Measurements from ENCODE around the gene ASB8. TPM values are rescaled to one million over a fixed set of nuclear protein-coding genes. Genes with fewer than 3 reads are reported as not detected.
A peak's percentile ranks its signal among the peaks of the same experiment; 100 is the strongest.

ASB8 gene
- polyA plus RNA-seq (2011; rRNA removed) (30.1 and 34.2 TPM in 2 replicates), polyA minus RNA-seq (2011; rRNA and poly(A)+ RNA removed) (28.0 and 35.0 TPM in 2 replicates)

GRCh38 chr12:48157018-48157888 lies at the start of gene ASB8:
TSS of gene ASB8 (minus strand) at chr12:48157515. CDS start at chr12:48153496, 4,019 bp downstream.
- ChIA-PET POLR2A (interaction anchor here (0.6 to 1.9 kb wide), 5 partner anchors 9 to 525 kb away, joined by 3 to 10 read pairs (median 7); partner anchors contain the start of gene SENP1), CTCF (interaction anchor here (0.5 to 2.4 kb wide), 16 partner anchors 9 to 460 kb away, joined by 3 to 11 read pairs (median 4); partner anchors contain the start of genes CCDC184 and PFKM)
- no peaks in the 10 kb centered on the region for H3K27me3 ChIP-seq (ENCODE audit: control insufficient read depth, insufficient read depth, low read length)
- peak within 1 kb of the TSS; percentile 31 for H3K27ac ChIP-seq (ENCODE audit: low read depth, low read length)
- H3K4me3 ChIP-seq (ENCODE audit: low read depth, low read length) = peak within 1 kb of the TSS; percentile 99
- no peaks in the 10 kb centered on the region for H3K9me3 ChIP-seq (ENCODE audit: control insufficient read depth, insufficient read depth, low read length)
- peak; percentile 96 for DNase-seq (ENCODE audit: low read depth, low spot score)
- TF ChIP-seq CTCF (IDR thresholded peaks at IDR 0.05; ENCODE audit: low read depth, low read length) = peak; percentile 49

- ChIA-PET CTCF (interaction anchor here (2.0 kb wide), 1 partner anchor 14 kb away, joined by 8 read pairs; no protein-coding TSS in a partner anchor), POLR2A (no interaction called here)
- Histone ChIP-seq H3K27ac (ENCODE audit: low read depth, low read length) (no peak within 1 kb of the TSS), H3K27me3 (ENCODE audit: control insufficient read depth, insufficient read depth, low read length) (no peaks in the 10 kb centered on the region), H3K4me3 (ENCODE audit: low read depth, low read length) (no peak within 1 kb of the TSS), H3K9me3 (ENCODE audit: control insufficient read depth, insufficient read depth, low read length) (no peaks in the 10 kb centered on the region; the same call in 1 of the 2 replicates)
- TF ChIP-seq CTCF (IDR thresholded peaks at IDR 0.05; ENCODE audit: low read depth, low read length) = no peak
- no peak for DNase-seq (ENCODE audit: low read depth, low spot score)
Observed at GRCh38 chr12:48203192-48203591, 45.9 kb upstream of the ASB8 start, which contains the start of gene OR10AD1. TSS of gene OR10AD1 (minus strand) at chr12:48203292. CDS start at chr12:48203292, 0 bp downstream.

- no peak for TF ChIP-seq CTCF (IDR thresholded peaks at IDR 0.05; ENCODE audit: low read depth, low read length)
- ChIA-PET CTCF (interaction anchor here (2.0 kb wide), 1 partner anchor 13 kb away, joined by 8 read pairs; no protein-coding TSS in a partner anchor), POLR2A (no interaction called here)
- Histone ChIP-seq H3K27me3 (ENCODE audit: control insufficient read depth, insufficient read depth, low read length) (no peaks in the 10 kb centered on the region), H3K9me3 (ENCODE audit: control insufficient read depth, insufficient read depth, low read length) (no peaks in the 10 kb centered on the region; the same call in 1 of the 2 replicates), H3K27ac (ENCODE audit: low read depth, low read length) (no peak overlapping the region), H3K4me3 (ENCODE audit: low read depth, low read length) (no peak overlapping the region)
- no peak for DNase-seq (ENCODE audit: low read depth, low spot score)
Observed at GRCh38 chr12:48202766-48203165, 45.5 kb upstream of the ASB8 start.

- no peak for DNase-seq (ENCODE audit: low read depth, low spot score)
- ChIA-PET CTCF (interaction anchor here (5.4 kb wide), 1 partner anchor 12 kb away, joined by 58 read pairs; no protein-coding TSS in a partner anchor), POLR2A (no interaction called here)
- Histone ChIP-seq H3K27me3 (ENCODE audit: control insufficient read depth, insufficient read depth, low read length) (no peaks in the 10 kb centered on the region), H3K27ac (ENCODE audit: low read depth, low read length) (no peak overlapping the region), H3K4me3 (ENCODE audit: low read depth, low read length) (no peak overlapping the region), H3K9me3 (ENCODE audit: control insufficient read depth, insufficient read depth, low read length) (no peaks in the 10 kb centered on the region; the same call in 1 of the 2 replicates)
- TF ChIP-seq CTCF (IDR thresholded peaks at IDR 0.05; ENCODE audit: low read depth, low read length) = no peak
Observed at GRCh38 chr12:48201516-48201915, 44.2 kb upstream of the ASB8 start.
